Breast epithelium (tissue), 4 donors: ENCODE data around the gene VPS13D. TPM values are rescaled to one million over a fixed set of nuclear protein-coding genes. Genes with fewer than 3 reads are reported as not detected.
A peak's percentile ranks its signal among the peaks of the same experiment; 100 is the strongest.
"Not testable (repeated sequence)": the region's sequence is repeated elsewhere in the genome, so short reads cannot be mapped to it uniquely, and the experiment has no call there.

Experiments
- DNase-seq, 2 donors: peaks; one replicate each; pipeline ENCODE4 v3.0.0-alpha.2; 2019; ENCODE audit warnings: low spot score in 2 of 2
- H3K27ac ChIP-seq, 2 donors: fragments of 200-600 bp; sonication (generic) in 1 of 2; one replicate each; pipeline ENCODE4 v1.5.1; 2016 to 2019; ENCODE audit warnings: mild to moderate bottlenecking in 1 of 2
- H3K27me3 ChIP-seq, 2 donors: fragments of 200-600 bp; sonication (generic) in 1 of 2; one replicate each; pipeline versions ENCODE4 v1.5.1 to v1.6.0; 2017 to 2019; ENCODE audit warnings: control low read depth in 1 of 2, mild to moderate bottlenecking in 1 of 2
- H3K36me3 ChIP-seq: fragments of 200-600 bp; one replicate; pipeline ENCODE4 v1.5.1; 2019
- H3K4me1 ChIP-seq, 2 donors: fragments of 200-600 bp; sonication (generic); one replicate each; pipeline ENCODE4 v1.5.1; 2016 to 2019; ENCODE audit warnings: control low read depth in 1 of 2
- H3K4me3 ChIP-seq, 3 donors: fragments of 200-600 bp; sonication (generic); 1 replicate in 2 of 3; 2 replicates in 1 of 3; pipeline ENCODE4 v1.5.1; 2016 to 2019; ENCODE audit warnings: mild to moderate bottlenecking in 3 of 3, moderate library complexity in 2 of 3
- H3K9me3 ChIP-seq, 2 donors: fragments of 200-600 bp; sonication (generic) in 1 of 2; one replicate each; pipeline ENCODE4 v1.5.1; 2016 to 2019; ENCODE audit warnings: control low read depth in 1 of 2
- CTCF ChIP-seq, 3 donors: fragments of 450-650 bp; IDR thresholded peaks; one replicate each; pipeline ENCODE4 v1.5.1; 2016 to 2017; ENCODE audit warnings: antibody characterized with exemption in 3 of 3, mild to moderate bottlenecking in 3 of 3, moderate library complexity in 3 of 3
- POLR2A ChIP-seq: fragments of 450-650 bp; IDR thresholded peaks from one replicate; pipeline ENCODE4 v1.6.1; 2016; ENCODE audit warnings: antibody characterized with exemption, mild to moderate bottlenecking, moderate library complexity
- POLR2AphosphoS5 ChIP-seq, 3 donors: sonication (generic); formaldehyde crosslinking; IDR thresholded peaks; one replicate each; pipeline ENCODE4 v1.6.1; 2017; ENCODE audit warnings: antibody characterized with exemption in 3 of 3
- intact Hi-C: fragments of 100-400 bp; cut with DNase I; formaldehyde crosslinking; loops from one replicate; pipeline ENCODE4 v1.15.1; 2023; ENCODE audit warnings: low total_unique reads
- total RNA-seq, 3 donors: library from RNA; depleted of rRNA; stranded (reverse); fragments of >200 nt; gene quantifications; one replicate each; pipeline ENCODE4 v1.1.0, GENCODE V29; 2016

The VPS13D gene
- total RNA-seq, 3 donors from 2014 or later: 73.9 to 115 (median 96.4) TPM

- Histone ChIP-seq H3K4me1 (peaks cover 0 to 3% of the 10 kb centered on the region in 2 donors), H3K4me3 (no peak overlapping the region), H3K36me3 (no peaks in the 10 kb centered on the region), H3K9me3 (no peaks in the 10 kb centered on the region), H3K27me3 (no peaks in the 10 kb centered on the region), H3K27ac (peak overlapping the region in 1 of 2 donors; percentile 10)
- no peak for DNase-seq
- intact Hi-C loops: no loop called here
- TF ChIP-seq CTCF (IDR thresholded peaks at IDR 0.05) (no peak), POLR2A (no peak), POLR2AphosphoS5 (IDR thresholded peaks at IDR 0.05) (no peak)
Measured at GRCh38 chr1:12469493-12469892, 239.7 kb downstream of the VPS13D start.

- intact Hi-C loops: no loop called here
- TF ChIP-seq POLR2A (no peak), CTCF (IDR thresholded peaks at IDR 0.05) (no peak), POLR2AphosphoS5 (IDR thresholded peaks at IDR 0.05) (no peak)
- Histone ChIP-seq H3K9me3 (no peaks in the 10 kb centered on the region), H3K36me3 (no peaks in the 10 kb centered on the region), H3K27ac (peak overlapping the region in 1 of 2 donors; percentile 10), H3K4me3 (no peak overlapping the region), H3K4me1 (peaks cover 1 to 2% of the 10 kb centered on the region in 2 donors), H3K27me3 (no peaks in the 10 kb centered on the region)
- DNase-seq: no peak
Measured at GRCh38 chr1:12469990-12470389, 240.2 kb downstream of the VPS13D start.

GRCh38 chr1:12470916-12471315, 241.1 kb downstream of the VPS13D start:
- H3K27me3 ChIP-seq, H3K4me1 ChIP-seq, H3K27ac ChIP-seq, H3K4me3 ChIP-seq, DNase-seq, H3K9me3 ChIP-seq, intact Hi-C loops, H3K36me3 ChIP-seq: not testable (repeated sequence)

- no peak for TF ChIP-seq POLR2AphosphoS5 (IDR thresholded peaks at IDR 0.05)
- no peak for TF ChIP-seq POLR2A
- no peak for TF ChIP-seq CTCF (IDR thresholded peaks at IDR 0.05)
- DNase-seq: no peak
- Histone ChIP-seq H3K27ac (peak overlapping the region in 1 of 2 donors; percentile 85), H3K4me1 (peaks cover under 1 to 6% of the 10 kb centered on the region in 2 donors), H3K9me3 (no peaks in the 10 kb centered on the region), H3K36me3 (no peaks in the 10 kb centered on the region), H3K27me3 (no peaks in the 10 kb centered on the region), H3K4me3 (no peak overlapping the region)
- intact Hi-C loops: no loop called here
Measured at GRCh38 chr1:12472156-12472797, 242.4 kb downstream of the VPS13D start.

- no peaks in the 10 kb centered on the region for H3K36me3 ChIP-seq
- peak overlapping the region; percentile 64 to 85 for H3K27ac ChIP-seq
- H3K9me3 ChIP-seq: no peaks in the 10 kb centered on the region
- peaks cover 7 to 9% of the 10 kb centered on the region in 2 donors for H3K4me1 ChIP-seq
- intact Hi-C loops: no loop called here
- TF ChIP-seq POLR2AphosphoS5 (IDR thresholded peaks at IDR 0.05): no peak
- no peak for TF ChIP-seq CTCF (IDR thresholded peaks at IDR 0.05)
- TF ChIP-seq POLR2A: no peak
- no peaks in the 10 kb centered on the region for H3K27me3 ChIP-seq
- DNase-seq: no peak
- H3K4me3 ChIP-seq: no peak overlapping the region
Measured at GRCh38 chr1:12472798-12473551, 243.1 kb downstream of the VPS13D start.
